ENCODE measurements around the gene ZEB2.

DNA sequence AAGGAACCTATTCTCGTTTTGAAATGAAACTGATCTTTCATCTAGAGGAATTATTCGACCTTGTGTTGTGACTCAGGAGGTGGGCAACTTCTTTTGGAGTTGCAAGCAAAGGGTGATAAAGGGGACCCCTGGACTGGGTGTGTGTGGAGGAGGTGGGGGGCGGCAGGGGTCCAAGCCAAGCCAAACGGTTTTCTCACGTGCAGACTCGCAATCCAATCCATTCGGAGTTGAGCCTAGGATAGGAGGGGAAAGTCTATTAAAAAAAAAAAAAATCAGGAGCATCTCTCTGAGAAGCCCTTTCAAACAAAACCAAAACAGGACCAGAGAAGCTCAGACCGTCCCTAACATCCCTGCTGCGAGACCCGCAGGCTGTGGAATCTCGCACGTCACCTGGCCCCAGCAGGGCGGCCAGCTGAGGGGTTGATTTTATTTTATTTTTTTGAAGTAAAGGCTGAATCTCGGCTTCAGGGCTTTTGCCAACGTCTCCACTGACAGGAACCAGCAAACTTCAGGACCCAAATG, 3.7 kb upstream of the ZEB2 start:
- TF ChIP-seq, protein P1, sequence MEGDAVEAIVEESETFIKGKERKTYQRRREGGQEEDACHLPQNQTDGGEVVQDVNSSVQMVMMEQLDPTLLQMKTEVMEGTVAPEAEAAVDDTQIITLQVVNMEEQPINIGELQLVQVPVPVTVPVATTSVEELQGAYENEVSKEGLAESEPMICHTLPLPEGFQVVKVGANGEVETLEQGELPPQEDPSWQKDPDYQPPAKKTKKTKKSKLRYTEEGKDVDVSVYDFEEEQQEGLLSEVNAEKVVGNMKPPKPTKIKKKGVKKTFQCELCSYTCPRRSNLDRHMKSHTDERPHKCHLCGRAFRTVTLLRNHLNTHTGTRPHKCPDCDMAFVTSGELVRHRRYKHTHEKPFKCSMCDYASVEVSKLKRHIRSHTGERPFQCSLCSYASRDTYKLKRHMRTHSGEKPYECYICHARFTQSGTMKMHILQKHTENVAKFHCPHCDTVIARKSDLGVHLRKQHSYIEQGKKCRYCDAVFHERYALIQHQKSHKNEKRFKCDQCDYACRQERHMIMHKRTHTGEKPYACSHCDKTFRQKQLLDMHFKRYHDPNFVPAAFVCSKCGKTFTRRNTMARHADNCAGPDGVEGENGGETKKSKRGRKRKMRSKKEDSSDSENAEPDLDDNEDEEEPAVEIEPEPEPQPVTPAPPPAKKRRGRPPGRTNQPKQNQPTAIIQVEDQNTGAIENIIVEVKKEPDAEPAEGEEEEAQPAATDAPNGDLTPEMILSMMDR (IDR thresholded peaks at IDR 0.05), result no peak
- no peak for TF ChIP-seq POLR2A (IDR thresholded peaks at IDR 0.05; ENCODE audit: low read length)
- TF ChIP-seq, protein P2, sequence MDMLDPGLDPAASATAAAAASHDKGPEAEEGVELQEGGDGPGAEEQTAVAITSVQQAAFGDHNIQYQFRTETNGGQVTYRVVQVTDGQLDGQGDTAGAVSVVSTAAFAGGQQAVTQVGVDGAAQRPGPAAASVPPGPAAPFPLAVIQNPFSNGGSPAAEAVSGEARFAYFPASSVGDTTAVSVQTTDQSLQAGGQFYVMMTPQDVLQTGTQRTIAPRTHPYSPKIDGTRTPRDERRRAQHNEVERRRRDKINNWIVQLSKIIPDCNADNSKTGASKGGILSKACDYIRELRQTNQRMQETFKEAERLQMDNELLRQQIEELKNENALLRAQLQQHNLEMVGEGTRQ (IDR thresholded peaks at IDR 0.05), result no peak
- TF ChIP-seq MAFK (IDR thresholded peaks at IDR 0.05; ENCODE audit: partially characterized antibody), result no peak
- no peak for TF ChIP-seq PHF8 (IDR thresholded peaks at IDR 0.05; ENCODE audit: borderline replicate concordance, low read depth)
